Mesothelial cell of epicardium (in vitro differentiated cells): ENCODE measurements around the gene LRRC9. TPM values are rescaled to one million over a fixed set of nuclear protein-coding genes. Genes with fewer than 3 reads are reported as not detected.
"Not testable (repeated sequence)": the region's sequence is repeated elsewhere in the genome, so short reads cannot be mapped to it uniquely, and the experiment has no call there.

Experiments
- DNase-seq, 2 experiments: peaks; one replicate each; pipeline ENCODE4 v3.0.0; 2021; ENCODE audit warnings: low spot score in 2 of 2; ENCODE audit not compliant: unreplicated experiment in 2 of 2
- H3K27ac Mint-ChIP-seq: 2 replicates; pipeline ENCODE4 v1.8.0; 2021; ENCODE audit warnings: mixed read lengths
- H3K27me3 Mint-ChIP-seq: 2 replicates; pipeline ENCODE4 v1.8.0; 2021; ENCODE audit warnings: low read depth, mixed read lengths
- H3K36me3 Mint-ChIP-seq: 2 replicates; pipeline ENCODE4 v1.8.0; 2021; ENCODE audit warnings: mixed read lengths
- H3K4me1 Mint-ChIP-seq: 2 replicates; pipeline ENCODE4 v1.8.0; 2021; ENCODE audit warnings: mixed read lengths
- H3K4me3 Mint-ChIP-seq: 2 replicates; pipeline ENCODE4 v1.8.0; 2021; ENCODE audit warnings: mild to moderate bottlenecking, moderate library complexity, mixed read lengths
- H3K9me3 Mint-ChIP-seq: 2 replicates; pipeline ENCODE4 v1.8.0; 2021; ENCODE audit warnings: mixed read lengths
- CTCF ChIP-seq: fragments of 200-600 bp; sonication (generic); IDR thresholded peaks from one replicate; pipeline ENCODE4 v1.5.0; 2021; ENCODE audit warnings: antibody characterized with exemption; ENCODE audit not compliant: unreplicated experiment
- total RNA-seq: library from RNA; stranded (reverse); gene quantifications from 3 replicates; pipeline ENCODE4 v1.2.1, GENCODE V29; 2021

LRRC9 gene
- total RNA-seq, 1 donor from 2014 or later, result 0.45 TPM

GRCh38 chr14:59936145-59936544 is 16.2 kb downstream of the LRRC9 start:
- Mint-ChIP-seq H3K9me3 (no peaks in the 10 kb centered on the region), H3K4me3 (no peak overlapping the region), H3K27me3 (peaks cover 2% of the 10 kb centered on the region), H3K27ac (no peak overlapping the region), H3K36me3 (no peaks in the 10 kb centered on the region), H3K4me1 (no peaks in the 10 kb centered on the region)
- DNase-seq, result no peak
- TF ChIP-seq CTCF, result no peak

- H3K4me3 Mint-ChIP-seq, result no peak overlapping the region
- no peak overlapping the region for H3K27ac Mint-ChIP-seq
- H3K36me3 Mint-ChIP-seq, result no peaks in the 10 kb centered on the region
- H3K27me3 Mint-ChIP-seq, result peaks cover 5% of the 10 kb centered on the region
- H3K9me3 Mint-ChIP-seq, result no peaks in the 10 kb centered on the region
- TF ChIP-seq CTCF, result no peak
- no peak for DNase-seq
- no peaks in the 10 kb centered on the region for H3K4me1 Mint-ChIP-seq
Measured at GRCh38 chr14:59939828-59940227, 19.9 kb downstream of the LRRC9 start.

- not testable (repeated sequence) for H3K9me3 Mint-ChIP-seq, H3K27me3 Mint-ChIP-seq, H3K36me3 Mint-ChIP-seq, H3K4me1 Mint-ChIP-seq, DNase-seq, H3K27ac Mint-ChIP-seq, H3K4me3 Mint-ChIP-seq
Measured at GRCh38 chr14:59942296-59942862, 22.4 kb downstream of the LRRC9 start.

GRCh38 chr14:59944909-59945308 is 25.0 kb downstream of the LRRC9 start:
- no peaks in the 10 kb centered on the region for H3K4me1 Mint-ChIP-seq
- H3K27me3 Mint-ChIP-seq, result peaks cover 3% of the 10 kb centered on the region
- H3K36me3 Mint-ChIP-seq, result no peaks in the 10 kb centered on the region
- no peaks in the 10 kb centered on the region for H3K9me3 Mint-ChIP-seq
- no peak for DNase-seq
- no peak overlapping the region for H3K4me3 Mint-ChIP-seq
- H3K27ac Mint-ChIP-seq, result no peak overlapping the region
- TF ChIP-seq CTCF, result no peak

- Mint-ChIP-seq H3K36me3 (peaks cover 12% of the 10 kb centered on the region), H3K4me3 (peak overlapping the region; percentile 68), H3K9me3 (peaks cover 45% of the 10 kb centered on the region), H3K27ac (peak overlapping the region; percentile 50)
- H3K27me3 Mint-ChIP-seq, H3K4me1 Mint-ChIP-seq, DNase-seq: not testable (repeated sequence)
Measured at GRCh38 chr14:59952141-59952540, 32.2 kb downstream of the LRRC9 start.

- H3K9me3 Mint-ChIP-seq, result peaks cover 45% of the 10 kb centered on the region
- not testable (repeated sequence) for H3K4me3 Mint-ChIP-seq, H3K27me3 Mint-ChIP-seq, H3K27ac Mint-ChIP-seq, DNase-seq, H3K4me1 Mint-ChIP-seq
- H3K36me3 Mint-ChIP-seq, result peaks cover 12% of the 10 kb centered on the region
Measured at GRCh38 chr14:59957890-59958289, 37.9 kb downstream of the LRRC9 start.

- DNase-seq, result no peak
- no peak overlapping the region for H3K4me3 Mint-ChIP-seq
- peaks cover 7% of the 10 kb centered on the region for H3K36me3 Mint-ChIP-seq
- TF ChIP-seq CTCF, result no peak
- peaks cover 1% of the 10 kb centered on the region for H3K4me1 Mint-ChIP-seq
- H3K27me3 Mint-ChIP-seq, result no peaks in the 10 kb centered on the region
- H3K9me3 Mint-ChIP-seq, result peaks cover 27% of the 10 kb centered on the region
- no peak overlapping the region for H3K27ac Mint-ChIP-seq
Measured at GRCh38 chr14:59959668-59960067, 39.7 kb downstream of the LRRC9 start.
